Right renal cortex interstitium (tissue), 3 donors: ENCODE results near the gene SOX9. TPM values are rescaled to one million over a fixed set of nuclear protein-coding genes. Genes with fewer than 3 reads are reported as not detected.

Experiments
- DNase-seq, 3 donors: peaks; one replicate each; pipeline ENCODE4 v3.0.0-alpha.2; 2013; ENCODE audit warnings: low read depth in 3 of 3, low spot score in 2 of 3
- polyA plus RNA-seq, 3 donors: library from polyadenylated mRNA; unstranded; fragments of 120-200 nt; gene quantifications; one replicate each; pipeline ENCODE4 v1.2.1, GENCODE V29; 2013; ENCODE audit not compliant: insufficient read length in 3 of 3

The SOX9 gene
- 10 to 100 TPM; 16.4 to 25.6 (median 18.9) TPM for polyA plus RNA-seq

DNA sequence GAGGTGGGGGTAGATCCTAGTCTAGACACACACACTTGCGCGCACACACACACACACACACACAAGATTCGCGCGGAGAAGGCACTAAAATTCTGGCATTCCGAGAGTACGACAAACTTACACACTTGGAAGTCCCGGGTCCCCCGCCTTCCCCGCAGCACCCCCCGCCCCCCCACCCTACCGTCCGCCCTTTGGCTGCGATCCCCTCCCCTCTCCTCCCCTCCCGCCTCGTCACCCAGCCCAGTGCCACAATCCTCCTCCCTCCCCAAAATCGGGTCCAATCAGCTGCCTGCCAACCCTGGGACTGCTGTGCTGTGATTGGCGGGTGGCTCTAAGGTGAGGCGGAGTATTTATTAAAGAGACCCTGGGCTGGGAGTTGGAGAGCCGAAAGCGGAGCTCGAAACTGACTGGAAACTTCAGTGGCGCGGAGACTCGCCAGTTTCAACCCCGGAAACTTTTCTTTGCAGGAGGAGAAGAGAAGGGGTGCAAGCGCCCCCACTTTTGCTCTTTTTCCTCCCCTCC lies at the start of gene SOX9:
TSS of gene SOX9 (plus strand) at position 379 of the 522 bp plus-strand sequence. CDS start 372 bp downstream, outside the sequence.
- no peak for DNase-seq

- DNase-seq: no peak
These were observed 49.5 kb upstream of the SOX9 start for GRCh38 chr17:72071330-72071729.

DNA sequence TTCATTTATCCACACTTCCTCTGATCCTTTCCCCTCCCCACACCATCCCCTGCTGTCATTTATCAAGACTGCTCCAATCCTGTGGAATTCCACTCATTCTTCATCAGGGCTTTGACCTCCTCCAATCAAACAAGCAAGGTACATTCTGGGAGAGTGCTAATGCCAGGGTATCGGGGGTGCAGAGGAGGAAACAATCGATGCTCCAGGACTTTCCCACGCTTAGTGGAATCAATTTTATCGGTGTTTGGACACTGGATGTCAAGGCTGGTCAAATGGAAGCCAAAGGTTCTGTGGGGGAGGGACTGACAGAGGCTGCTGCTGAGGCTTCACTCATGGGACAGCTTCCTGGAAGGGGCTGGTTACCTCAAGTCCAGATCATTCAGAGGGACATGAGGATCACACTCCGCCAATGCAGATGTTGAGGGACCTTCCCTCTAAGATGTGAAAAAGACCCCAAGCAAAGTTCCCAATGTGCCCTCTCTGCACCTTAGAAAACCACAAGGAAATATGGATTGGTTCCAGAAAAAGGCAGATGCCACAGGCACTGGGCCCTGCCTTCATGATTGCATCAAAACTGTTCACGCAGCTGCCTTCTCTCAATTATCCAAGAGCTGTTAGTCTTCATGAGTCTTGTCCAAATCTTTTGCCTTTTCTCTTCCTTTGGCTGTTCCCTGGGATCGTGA lies 44.7 kb upstream of the SOX9 start:
- DNase-seq: no peak

GRCh38 chr17:72076678-72077030 lies 44.2 kb upstream of the SOX9 start:
- no peak for DNase-seq

DNA sequence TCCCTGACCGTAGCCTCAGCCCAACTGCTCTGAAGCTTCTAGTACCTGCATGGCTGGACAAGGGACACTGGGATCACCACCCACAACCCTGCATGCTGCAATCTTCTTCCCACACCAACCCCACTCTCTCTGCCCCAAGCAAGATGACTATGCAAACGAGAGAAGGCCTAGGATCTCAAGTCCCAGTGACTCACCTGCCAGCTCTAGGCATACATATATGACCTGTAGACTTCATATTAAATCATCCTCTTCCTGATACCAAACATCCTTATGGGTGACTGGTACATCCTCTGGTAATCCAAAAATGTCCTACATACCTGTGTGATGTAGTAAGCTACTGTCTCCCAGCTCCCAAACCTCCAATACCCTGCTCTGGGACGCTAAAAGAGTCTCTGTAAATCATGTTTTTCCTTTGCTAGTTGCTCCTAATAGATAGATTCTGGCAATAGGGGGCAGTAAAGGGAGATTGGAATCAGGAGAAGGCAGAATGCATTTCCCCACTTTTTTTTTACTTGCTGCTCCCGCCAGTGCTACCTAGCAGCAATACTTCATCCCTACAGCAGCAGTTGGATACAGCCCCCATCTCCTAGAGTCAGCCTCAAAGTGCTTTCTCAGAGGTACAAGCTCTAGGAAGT lies 43.4 kb upstream of the SOX9 start:
- no peak for DNase-seq

DNA sequence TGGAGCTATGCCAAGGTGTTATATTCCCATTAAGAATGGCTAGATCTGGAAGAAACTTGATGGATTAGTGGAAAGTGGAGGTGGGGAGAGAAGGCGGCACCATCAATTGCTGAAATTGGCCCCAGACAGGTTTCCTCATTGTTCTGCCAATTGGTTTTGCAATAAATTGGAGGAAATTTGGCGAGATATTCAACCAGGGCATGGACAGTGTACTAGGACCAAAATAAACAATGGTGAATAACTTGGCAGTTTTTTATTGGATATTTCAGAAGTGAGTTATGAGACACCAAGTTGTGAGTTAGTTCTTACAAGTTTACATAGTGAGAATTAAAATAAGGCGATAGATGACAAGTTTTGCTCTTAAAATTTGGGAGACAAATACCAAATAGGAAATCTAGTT lies 41.1 kb upstream of the SOX9 start:
- no peak for DNase-seq

DNA sequence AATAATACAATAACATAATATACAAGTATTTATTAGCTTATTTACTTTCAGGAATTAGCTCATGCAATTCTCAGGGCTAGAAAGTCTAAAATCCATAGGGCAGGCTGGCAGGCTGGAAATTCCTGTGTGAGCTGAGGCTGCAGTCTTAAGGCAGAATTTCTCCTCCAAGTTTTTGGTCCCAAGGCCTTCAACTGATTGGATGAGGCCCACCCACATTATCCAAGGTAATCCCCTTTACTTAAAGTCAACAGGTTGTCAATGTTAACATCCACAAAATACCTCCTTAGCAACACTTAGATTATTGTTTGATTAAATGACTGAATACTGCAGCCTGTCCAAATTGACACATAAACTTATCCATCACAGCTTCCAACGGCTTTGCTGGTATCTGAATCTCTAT lies 32.9 kb upstream of the SOX9 start:
- DNase-seq: no peak

DNA sequence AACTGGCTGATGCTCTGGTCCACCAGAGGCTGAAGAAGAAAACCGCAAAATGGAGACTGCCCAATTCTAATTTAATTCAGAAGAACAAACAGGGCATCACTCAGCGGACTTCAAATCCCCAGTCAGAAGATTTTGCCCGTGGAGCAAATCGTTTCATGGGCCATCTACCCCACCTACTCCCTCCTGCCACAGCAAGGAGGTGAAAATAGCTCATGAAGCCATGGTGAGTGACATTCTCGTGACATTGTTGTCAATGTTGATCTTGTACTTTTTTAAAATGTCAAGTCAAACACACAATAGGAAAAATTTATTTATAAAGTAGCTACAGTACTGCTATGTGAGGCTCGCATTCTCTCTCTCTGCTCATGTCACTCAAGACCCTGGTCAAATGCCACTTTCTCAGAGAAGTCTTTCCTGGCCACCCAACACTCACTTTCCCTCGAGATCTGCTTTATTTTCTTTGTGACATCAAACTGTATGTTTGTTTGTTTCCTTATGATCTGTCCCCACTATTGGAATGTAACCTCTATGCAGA lies 31.3 kb upstream of the SOX9 start:
- DNase-seq: no peak

- DNase-seq: no peak
These were observed 30.7 kb upstream of the SOX9 start for GRCh38 chr17:72090108-72090507.

DNA sequence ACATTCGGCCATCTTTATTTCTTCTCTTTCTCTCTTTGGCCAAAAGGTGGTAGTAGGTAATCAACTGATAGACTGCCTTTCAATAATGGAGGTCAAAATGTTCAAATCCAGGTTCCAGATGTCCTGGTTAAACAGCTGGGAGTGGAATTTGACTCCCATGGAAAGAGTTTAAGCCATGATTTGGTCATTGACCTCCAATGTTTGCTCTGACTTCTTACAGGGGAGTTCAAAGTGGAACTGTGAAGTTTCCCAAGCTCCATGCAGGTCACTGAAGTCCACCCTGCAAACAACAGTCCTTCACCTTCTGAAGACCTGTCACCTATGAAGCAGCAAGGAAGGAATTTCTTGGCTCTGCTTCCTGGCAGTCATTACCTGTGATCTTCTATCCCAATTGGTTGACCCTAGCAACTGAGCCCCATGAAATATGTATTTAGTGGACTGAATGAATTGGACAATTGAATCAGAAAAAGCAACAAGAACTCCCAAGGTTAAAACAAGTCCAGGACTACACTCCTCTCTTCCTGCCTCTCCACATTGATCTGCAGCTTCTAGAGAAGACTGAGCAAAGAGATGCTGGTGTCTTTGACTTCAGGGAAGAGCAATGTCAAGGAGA lies 28.0 kb upstream of the SOX9 start:
- DNase-seq: no peak

DNA sequence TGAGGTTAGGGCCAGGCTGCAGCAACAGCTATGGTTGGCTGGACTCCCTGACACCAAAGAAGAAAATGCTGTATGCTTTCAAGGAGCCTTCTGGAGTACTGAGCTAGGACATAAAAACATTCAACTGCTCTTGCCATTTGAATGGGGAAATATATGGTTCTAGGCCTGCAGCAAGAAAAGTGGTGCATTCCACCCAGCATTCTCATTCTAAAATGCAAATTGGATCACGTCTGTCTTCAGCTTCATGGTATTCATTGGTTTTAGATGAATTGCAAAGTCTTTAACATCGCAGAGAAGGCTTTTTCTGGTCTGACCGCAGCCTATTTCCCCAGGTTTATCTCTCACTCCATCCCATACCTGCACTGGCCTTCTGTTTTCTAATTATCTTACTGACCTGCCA lies 27.1 kb upstream of the SOX9 start:
- no peak for DNase-seq

GRCh38 chr17:72095316-72095715 lies 25.5 kb upstream of the SOX9 start:
- DNase-seq: no peak

- DNase-seq: no peak
These were observed 23.7 kb upstream of the SOX9 start for GRCh38 chr17:72097144-72097543.

- no peak for DNase-seq
These were observed 20.9 kb upstream of the SOX9 start for GRCh38 chr17:72099919-72100318.

DNA sequence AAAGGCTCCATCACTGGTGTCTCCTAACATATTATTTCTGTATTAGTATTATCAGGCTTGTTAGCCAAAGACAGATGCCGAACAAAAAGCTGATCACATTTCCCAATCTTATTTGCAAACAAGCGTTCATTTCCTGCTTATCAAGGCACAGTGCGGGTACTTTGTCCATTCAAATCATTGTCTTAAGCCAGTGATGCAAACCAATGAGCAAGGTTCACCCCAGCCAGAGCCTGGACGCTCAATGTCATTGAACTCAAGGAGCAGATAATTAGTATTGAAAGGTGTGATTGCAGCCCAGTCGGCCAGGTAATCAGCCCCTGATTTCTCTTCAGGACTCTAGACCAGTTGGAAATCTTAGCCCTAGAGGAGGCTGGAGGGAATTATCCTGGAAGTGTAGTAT lies 20.4 kb upstream of the SOX9 start:
- no peak for DNase-seq

GRCh38 chr17:72101526-72101925 lies 19.3 kb upstream of the SOX9 start:
- no peak for DNase-seq

DNA sequence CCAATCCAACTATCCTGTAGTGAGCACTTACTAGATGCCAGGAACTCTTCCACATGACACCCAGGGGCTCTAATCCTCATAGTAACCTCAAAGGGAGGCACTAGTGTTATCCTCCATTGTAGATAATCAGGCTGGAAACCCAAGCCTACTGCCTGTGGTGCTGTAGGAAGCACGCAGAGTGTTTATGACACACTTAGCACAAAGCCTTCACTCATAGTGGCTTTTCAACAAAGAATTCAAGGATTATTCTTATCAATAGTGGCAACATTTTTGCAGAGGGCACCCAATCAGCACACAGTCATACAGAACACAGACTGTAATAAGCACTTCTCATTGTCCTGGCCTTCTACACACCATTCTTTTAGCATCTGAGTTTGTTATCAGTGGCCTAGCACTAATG lies 18.5 kb upstream of the SOX9 start:
- DNase-seq: no peak

DNA sequence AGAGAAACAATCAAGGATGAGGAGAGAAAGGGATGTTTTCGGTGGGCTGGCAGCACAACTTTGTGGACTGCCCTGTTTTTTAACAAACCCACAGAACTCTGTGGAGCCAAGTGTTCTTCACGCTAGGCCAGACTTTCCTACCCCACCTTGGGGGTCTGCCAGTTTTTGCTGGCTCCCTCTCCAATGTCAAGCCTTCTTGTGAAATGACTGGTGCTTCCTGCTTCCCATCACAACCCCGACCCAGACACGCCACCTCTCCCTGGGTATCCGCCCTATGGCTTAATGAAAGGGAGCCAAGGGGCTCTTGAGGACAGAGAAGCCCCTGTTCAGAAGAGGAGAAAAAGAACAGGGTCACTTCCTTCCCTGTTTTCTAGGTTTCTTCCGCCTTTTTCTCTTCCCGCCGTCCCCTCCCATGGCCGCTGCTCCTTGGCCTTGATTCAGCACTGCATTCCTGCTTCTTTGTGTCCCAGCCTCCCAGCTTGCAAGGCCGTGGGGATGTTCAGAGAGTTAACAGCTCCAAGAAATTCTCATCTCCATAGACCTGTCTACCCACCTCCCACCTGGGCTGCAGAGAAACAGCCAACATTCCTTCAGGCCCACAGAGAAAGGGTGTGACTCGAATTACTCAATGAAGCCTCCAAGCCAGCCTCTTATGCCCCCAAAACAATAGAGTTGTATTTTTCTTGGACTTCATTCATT lies 16.5 kb upstream of the SOX9 start:
- no peak for DNase-seq

DNA sequence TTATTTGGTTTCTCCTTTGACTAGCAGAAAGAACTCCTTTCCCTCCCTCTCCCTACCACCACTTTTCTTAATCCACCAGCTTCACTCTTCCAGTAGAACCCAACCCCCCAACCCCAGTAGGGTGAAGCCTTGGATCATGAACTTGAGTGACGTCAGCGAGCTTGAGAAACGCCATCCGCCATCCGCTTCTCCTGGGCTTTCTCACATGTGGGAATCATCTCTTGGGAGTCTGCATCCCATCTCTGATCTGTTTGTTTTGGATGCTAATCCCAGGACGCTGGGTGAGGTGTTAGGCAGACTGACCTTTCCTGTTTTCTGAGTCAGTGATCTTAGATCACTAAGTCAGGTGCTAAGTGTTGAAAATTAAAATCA lies 16.0 kb upstream of the SOX9 start:
- DNase-seq: no peak

- no peak for DNase-seq
These were observed 13.7 kb upstream of the SOX9 start for GRCh38 chr17:72107100-72107499.

DNA sequence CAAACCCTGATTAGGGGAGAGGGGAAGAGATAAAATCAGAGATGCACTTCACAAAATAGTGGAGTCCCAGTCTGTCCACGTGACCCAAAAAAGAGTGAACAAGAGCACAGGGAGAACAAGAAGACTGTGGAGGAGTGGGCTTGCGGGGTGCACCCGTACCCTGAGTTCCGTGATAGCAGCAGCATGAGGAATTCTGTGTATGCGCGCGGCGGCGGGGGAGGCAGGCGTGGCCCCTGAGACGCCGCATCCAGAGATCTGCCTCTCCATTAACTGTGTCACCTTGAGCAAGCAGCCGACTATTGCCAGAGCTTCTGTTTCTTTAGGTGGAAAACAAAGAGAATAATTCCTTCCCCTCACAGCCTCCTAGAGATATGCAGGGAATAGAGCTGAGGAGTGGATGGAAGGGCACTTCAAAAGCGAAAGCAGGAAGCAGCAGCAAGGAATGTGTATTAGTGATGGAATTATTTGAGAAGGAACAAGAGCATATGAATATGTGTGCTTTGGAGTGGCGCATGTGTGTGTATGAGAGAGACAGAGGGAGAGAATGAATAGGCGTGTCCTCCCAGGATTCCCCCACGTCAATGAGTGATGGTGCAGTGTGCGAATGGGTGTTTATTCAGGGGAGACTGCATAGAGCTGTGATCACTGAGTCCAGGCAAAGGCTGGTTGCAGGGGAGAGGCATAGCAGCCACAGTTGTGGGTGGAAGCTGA lies 10.4 kb upstream of the SOX9 start:
- no peak for DNase-seq
